Left lobe of liver (tissue), 2 donors: ENCODE results near the gene SIX3. TPM values are rescaled to one million over a fixed set of nuclear protein-coding genes. Genes with fewer than 3 reads are reported as not detected.
A peak's percentile ranks its signal among the peaks of the same experiment; 100 is the strongest.

Source experiments
- ATAC-seq: fragments of 200-7000 bp; cut with Tn5 transposase; one replicate; pipeline ENCODE4 v1.9.1; 2020; ENCODE audit warnings: mild to moderate bottlenecking, moderate library complexity
- DNase-seq: peaks from one replicate; pipeline ENCODE4 v3.0.0-alpha.2; 2020; ENCODE audit warnings: low spot score
- total RNA-seq: library from RNA; stranded (reverse); gene quantifications from one replicate; pipeline ENCODE4 v1.2.1, GENCODE V29; 2021
- donor health status: DM: no; HTN: no; CAD: no; lungs with moderate emphysema.
- donor health status: DM: no; HTN: yes; CAD: no.

Gene SIX3
- total RNA-seq, 1 donor from 2014 or later: not detected

- ATAC-seq: peak; percentile 19
- no peak for DNase-seq
Measured at GRCh38 chr2:44980751-44981713, 39.5 kb downstream of the SIX3 start.

GRCh38 chr2:44981714-44982108, 40.2 kb downstream of the SIX3 start:
- peak; percentile 96 for ATAC-seq

GRCh38 chr2:44983836-44984604, 42.5 kb downstream of the SIX3 start:
- ATAC-seq (no peak), DNase-seq (no peak)

More at GRCh38 chr2:44981714-44982108, 40.2 kb downstream of the SIX3 start:
- peak; percentile 65 for DNase-seq

- no peak for ATAC-seq
- DNase-seq: no peak
Measured at GRCh38 chr2:44989176-44989575, 47.7 kb downstream of the SIX3 start.

- DNase-seq (no peak), ATAC-seq (no peak)
Measured at GRCh38 chr2:44994377-44994776, 52.9 kb downstream of the SIX3 start.

Other genes starting within 250 kb of the SIX3 start
- gene SIX2, start 67.8 kb downstream of the SIX3 start, total RNA-seq: not detected